ELR (cell line): ENCODE data around the gene PUM1.

Source experiments
- DNase-seq: peaks from one replicate; pipeline ENCODE4 v3.0.0-alpha.2; 2015; ENCODE audit warnings: low read depth

PUM1 gene

DNA sequence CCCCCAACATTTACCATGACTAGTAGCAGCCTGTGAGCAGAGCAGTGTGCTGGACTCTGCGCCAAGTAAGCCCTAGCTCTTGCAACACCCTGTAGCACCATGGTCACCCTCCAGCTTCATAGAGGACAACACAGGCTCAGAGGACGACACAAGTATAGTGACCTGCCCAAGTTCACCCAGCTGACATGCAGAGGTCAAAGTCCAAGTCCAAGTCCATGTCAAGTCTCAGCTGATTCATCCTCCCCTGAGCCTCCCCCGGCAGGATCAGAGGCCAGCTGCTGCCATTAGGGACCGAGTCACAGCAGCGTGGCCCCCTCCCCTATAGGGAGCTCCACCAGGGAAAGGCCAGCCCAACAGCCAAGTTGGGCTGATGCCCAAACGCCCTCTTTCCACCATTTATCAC lies 172.8 kb downstream of the PUM1 start:
- DNase-seq = no peak

- no peak for DNase-seq
These were observed 174.3 kb downstream of the PUM1 start for GRCh38 chr1:30891227-30891552.

GRCh38 chr1:30890502-30891226 lies 174.9 kb downstream of the PUM1 start:
- DNase-seq = no peak

DNA sequence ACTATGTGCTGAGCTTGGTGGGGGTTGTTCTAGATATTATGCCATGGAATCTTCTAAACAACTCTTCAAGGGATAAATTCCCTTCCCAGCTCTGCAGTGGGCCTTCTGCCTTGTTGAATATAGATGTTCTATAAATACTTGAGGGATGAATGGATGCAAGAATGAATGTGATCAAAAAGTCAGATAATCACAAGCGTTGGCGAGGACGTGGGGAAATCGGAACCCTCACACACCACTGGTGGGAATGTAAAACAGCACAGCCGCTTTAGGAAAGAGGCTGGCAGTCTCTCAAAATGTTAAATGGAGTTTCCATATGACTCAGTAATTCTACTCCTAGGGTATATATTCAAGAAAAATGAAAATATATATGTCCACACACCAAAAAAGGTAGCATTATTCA lies 176.0 kb downstream of the PUM1 start:
- no peak for DNase-seq

DNA sequence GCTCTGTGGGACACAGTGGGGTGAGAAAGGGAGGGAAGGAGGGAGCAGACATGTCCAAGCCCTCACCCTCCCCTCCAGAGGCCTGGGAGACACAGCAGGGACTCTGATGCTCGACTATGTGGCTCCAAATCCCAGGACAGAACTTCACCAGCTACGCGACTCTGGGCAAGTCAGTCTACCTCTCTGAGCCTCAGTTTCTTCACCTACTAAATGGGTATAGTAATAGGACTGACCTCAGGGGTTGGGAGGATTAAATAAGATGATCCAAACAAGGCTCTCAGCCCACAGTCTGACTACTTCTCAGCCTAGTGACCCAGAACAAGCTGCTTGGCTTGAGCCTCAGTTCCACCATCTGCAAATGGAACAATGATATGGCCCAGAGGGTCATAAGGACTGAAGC lies 176.5 kb downstream of the PUM1 start:
- DNase-seq = no peak

DNA sequence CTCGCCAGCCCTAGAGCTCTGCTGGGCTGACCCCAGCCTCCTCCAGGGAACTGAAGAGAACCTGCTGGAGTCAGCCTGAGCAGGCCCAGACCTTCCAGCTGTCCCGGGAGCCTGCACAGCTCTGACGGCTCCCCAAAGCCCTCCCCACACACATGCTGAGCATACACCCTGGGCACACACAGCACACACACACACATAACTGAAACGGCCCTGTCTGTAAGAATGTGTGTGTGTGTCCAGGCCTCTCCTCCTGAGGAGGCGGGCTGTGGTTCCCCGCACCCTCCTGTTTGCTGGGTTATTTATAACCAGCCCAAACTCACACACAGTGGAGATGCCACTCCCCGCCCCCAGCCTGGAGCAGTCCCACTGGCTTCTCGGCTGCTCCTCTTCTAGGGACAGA lies 177.1 kb downstream of the PUM1 start:
- no peak for DNase-seq

DNA sequence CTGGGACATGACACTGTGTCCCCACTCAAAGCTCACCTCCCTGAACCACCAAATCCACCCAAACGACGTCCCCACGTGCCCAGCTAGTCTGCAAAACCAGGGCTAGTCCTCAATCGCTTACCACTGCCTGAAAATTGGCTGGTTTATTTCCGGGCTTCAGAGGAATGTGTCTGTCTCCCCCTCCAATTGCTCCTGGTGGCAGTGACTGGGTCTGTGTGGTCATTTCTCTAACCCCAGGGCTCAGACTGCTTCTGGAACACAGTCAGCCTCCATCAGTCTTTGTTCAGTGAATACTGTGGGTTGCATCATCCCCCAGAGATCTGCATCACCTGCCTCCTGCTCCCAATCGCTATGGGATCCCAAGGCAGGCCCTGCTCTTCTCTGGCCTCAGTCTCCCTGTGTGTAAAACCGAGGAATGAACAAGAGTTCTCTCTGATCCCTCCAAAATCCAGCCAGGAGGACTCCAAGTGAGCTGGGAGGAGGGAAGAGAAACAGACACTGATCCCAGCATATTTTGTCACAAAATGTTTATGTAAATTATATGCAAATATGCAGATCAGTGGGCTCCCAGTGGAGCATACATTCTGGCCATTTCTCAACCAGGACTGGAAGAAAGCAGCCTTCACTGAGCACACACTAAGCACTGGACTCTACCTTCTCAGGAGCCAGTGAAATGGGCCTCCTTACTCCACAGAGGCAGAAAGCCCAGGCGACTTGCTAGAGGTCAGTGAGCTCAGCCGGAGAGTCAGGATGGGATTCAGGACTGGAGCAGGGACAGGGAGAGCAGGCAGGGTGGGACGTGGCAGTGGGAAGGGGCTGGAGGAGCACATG lies 177.8 kb downstream of the PUM1 start:
- peak; percentile 52 for DNase-seq

DNA sequence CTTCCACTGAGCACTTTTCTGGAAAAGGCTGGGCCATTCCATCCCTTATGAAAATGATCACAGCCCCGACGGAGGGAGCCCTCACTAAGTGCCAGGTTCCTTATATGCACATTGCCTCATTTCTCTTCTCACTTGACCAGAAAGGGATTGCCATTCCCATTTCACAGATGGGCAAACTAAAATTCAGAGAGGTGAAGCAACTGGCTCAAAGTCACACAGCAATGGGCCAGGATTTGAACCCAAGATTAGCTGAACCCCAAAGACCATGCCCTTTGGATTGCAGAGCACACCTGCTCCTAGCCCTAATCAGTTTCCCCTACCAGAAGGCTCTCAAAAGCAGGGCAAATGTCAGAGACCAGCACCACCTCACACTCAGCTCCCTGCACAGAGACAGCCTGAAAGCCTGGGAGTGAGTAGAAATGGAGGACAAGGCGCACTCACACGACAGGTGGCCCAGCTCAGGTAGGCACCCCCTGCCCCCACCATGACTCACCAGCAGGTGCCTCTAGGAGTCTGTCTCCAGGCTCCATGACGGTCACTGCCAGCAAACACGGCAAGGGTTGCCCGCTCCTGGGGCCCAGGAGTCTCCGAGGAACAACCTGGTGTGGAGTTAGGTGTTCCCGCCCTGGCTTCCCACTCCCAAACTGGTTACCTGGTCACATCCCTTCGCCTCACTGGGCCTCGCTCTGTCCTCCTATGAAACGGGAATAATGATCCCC lies 178.6 kb downstream of the PUM1 start:
- DNase-seq = no peak

GRCh38 chr1:30885570-30886522 lies 179.7 kb downstream of the PUM1 start:
- no peak for DNase-seq

DNA sequence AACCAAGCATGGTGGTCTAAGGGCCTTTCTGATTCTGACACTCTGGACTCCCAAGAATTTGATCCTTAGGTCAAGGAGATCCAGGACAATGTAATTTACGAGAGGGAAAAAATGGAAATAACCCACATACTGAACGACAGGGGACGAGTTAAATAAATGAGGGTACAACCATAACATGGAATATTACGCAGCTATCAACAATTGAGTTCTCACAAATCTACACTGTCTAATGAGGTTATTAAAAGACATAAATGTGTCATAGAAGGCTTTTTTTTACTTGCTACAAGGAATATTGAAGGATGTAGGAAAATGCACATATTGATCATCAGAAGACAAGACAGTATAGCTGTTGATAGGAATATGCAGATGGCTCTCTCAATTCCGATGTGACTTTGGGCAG lies 180.8 kb downstream of the PUM1 start:
- DNase-seq = no peak

DNA sequence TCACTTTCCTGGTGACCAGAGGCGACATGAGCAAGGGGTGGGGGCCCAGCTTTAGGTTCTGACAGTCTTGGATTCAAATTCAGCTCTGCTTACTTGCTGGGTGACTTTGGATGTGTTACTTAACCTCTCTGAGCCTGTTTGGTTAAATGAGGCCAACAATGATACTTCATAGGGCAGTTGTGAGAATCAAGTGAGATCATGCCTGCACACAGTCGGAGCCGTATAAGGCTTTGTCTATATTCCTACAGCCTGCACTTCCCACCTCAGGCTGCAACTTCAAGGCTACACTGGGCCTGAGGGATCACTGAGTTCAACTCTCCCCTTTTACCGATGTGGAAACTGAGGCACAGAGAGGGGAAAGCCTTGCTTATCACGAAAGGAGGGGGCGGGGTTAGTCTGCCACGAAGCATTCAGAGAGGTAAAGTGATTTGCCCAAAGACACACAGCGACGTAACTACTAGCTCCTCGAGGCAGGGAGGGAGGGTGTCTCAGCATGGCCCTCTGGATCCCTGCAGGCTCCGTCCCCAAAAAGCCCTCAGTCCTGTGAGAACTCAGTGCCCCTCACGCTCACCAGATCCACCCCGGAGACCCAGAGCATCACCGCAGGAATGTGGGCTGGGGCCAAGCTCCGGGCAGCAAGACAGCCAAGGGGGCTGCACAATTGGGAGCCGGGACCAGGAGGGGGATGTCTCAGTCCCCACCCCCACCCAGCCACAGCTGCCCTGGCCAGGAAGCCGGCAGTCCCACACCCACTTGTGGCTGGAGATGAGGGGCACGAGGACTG lies 181.9 kb downstream of the PUM1 start:
- no peak for DNase-seq

- no peak for DNase-seq
These were observed 182.7 kb downstream of the PUM1 start for GRCh38 chr1:30882678-30883388.
